ENCODE measurements around the gene NAALADL2.

The NAALADL2 gene

DNA sequence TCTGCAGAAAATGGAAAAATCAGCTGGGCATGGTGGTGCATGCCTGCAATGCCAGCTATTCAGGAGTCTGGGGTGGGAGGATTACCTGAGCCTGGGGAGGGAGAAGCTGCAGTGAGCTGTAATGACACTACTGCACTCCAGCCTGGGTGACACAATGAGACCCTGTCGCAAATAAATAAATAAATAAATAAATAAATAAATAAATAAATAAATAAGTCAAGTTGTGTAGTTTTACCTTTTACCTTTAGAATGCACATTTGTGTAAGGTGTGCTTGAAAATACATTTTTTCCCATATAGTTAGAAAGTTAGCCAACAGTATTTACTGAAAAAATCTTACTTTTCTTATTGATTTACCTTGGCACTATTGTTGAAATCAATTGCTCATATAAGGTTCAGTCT lies 515.6 kb downstream of the NAALADL2 start:
- Mint-ChIP-seq H3K27me3 (no peaks in the 10 kb centered on the region), H3K36me3 (no peaks in the 10 kb centered on the region), H3K27ac (no peak overlapping the region), H3K4me1 (no peaks in the 10 kb centered on the region), H3K4me3 (no peak overlapping the region), H3K9me3 (peaks cover 2% of the 10 kb centered on the region)
- CTCF ChIA-PET = no interaction called here
- no peak for DNase-seq

GRCh38 chr3:175378348-175378747 lies 519.2 kb downstream of the NAALADL2 start:
- CTCF ChIA-PET = no interaction called here
- no peak for DNase-seq
- no peaks in the 10 kb centered on the region for H3K27me3 Mint-ChIP-seq
- H3K27ac Mint-ChIP-seq = no peak overlapping the region
- no peaks in the 10 kb centered on the region for H3K36me3 Mint-ChIP-seq
- H3K4me1 Mint-ChIP-seq = no peaks in the 10 kb centered on the region
- H3K9me3 Mint-ChIP-seq = peaks cover 2% of the 10 kb centered on the region
- H3K4me3 Mint-ChIP-seq = no peak overlapping the region

DNA sequence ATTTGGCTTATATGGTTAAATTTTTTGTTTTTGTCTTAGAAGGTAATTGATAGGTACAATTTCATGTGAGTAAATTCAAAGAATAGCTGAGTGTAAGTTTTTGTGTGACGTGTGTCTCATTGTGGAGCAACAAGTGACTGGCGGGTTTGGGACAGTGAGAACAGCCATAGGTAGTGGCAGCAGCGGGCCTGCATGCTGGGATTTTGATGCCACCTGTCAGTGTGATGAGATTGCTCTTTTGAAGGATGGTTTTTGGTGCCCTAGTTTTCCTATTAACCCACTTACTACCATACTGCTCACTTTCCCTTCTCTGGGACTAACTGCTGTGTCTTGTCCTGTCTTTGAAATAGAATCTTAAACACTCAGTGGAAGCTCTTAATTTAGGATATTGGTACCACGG lies 522.6 kb downstream of the NAALADL2 start:
- CTCF ChIA-PET = no interaction called here
- H3K36me3 Mint-ChIP-seq = no peaks in the 10 kb centered on the region
- H3K27ac Mint-ChIP-seq = no peak overlapping the region
- no peak for DNase-seq
- H3K9me3 Mint-ChIP-seq = peaks cover 2% of the 10 kb centered on the region
- no peak overlapping the region for H3K4me3 Mint-ChIP-seq
- no peaks in the 10 kb centered on the region for H3K4me1 Mint-ChIP-seq
- H3K27me3 Mint-ChIP-seq = no peaks in the 10 kb centered on the region

- H3K4me1 Mint-ChIP-seq = no peaks in the 10 kb centered on the region
- DNase-seq = no peak
- H3K27ac Mint-ChIP-seq = no peak overlapping the region
- H3K4me3 Mint-ChIP-seq = no peak overlapping the region
- H3K36me3 Mint-ChIP-seq = no peaks in the 10 kb centered on the region
- H3K9me3 Mint-ChIP-seq = peaks cover under 1% of the 10 kb centered on the region
- CTCF ChIA-PET = no interaction called here
- H3K27me3 Mint-ChIP-seq = no peaks in the 10 kb centered on the region
Observed at GRCh38 chr3:175383371-175383770, 524.2 kb downstream of the NAALADL2 start.

DNA sequence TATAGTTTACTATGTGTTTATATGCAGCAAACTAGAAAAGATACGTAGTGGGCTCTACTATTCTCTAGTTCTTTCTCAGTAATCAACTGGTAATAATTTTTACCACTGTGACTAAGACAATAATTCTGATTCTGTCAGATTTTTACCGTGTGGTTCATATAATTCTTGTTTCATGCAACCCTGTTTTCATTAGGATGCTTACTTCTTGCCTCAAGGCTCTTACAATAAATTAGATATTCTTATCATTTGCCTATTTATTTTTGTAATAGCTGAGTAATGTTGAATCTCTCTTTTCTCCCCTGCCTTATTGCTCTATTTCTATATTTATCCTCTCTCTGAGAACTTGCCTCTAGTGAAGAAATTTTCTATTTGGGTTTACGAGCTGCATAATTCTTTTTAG lies 524.7 kb downstream of the NAALADL2 start:
- no peak overlapping the region for H3K4me3 Mint-ChIP-seq
- no peaks in the 10 kb centered on the region for H3K27me3 Mint-ChIP-seq
- H3K36me3 Mint-ChIP-seq = no peaks in the 10 kb centered on the region
- no peak overlapping the region for H3K27ac Mint-ChIP-seq
- H3K9me3 Mint-ChIP-seq = no peaks in the 10 kb centered on the region
- CTCF ChIA-PET = no interaction called here
- no peak for DNase-seq
- no peaks in the 10 kb centered on the region for H3K4me1 Mint-ChIP-seq

DNA sequence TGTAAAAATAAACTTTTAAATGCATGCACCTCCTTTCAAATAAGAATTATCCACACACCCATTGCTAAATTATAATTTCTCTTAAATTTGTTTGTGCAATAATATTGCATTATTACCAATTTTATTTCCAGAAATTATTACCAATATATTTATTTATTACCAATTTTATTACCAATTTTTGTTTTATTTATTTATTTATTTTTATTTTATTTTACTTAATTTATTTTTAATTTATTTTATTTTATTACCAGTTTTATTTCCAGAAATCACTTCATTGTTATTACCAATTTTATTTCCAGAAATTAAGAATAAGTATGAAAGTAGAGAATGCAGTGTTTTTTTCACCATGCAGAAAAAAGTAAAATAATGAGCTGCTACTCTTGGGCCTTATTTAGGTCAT lies 525.4 kb downstream of the NAALADL2 start:
- no peaks in the 10 kb centered on the region for H3K36me3 Mint-ChIP-seq
- no peak overlapping the region for H3K4me3 Mint-ChIP-seq
- H3K27ac Mint-ChIP-seq = no peak overlapping the region
- CTCF ChIA-PET = no interaction called here
- no peaks in the 10 kb centered on the region for H3K27me3 Mint-ChIP-seq
- no peak for DNase-seq
- no peaks in the 10 kb centered on the region for H3K9me3 Mint-ChIP-seq
- no peaks in the 10 kb centered on the region for H3K4me1 Mint-ChIP-seq

DNA sequence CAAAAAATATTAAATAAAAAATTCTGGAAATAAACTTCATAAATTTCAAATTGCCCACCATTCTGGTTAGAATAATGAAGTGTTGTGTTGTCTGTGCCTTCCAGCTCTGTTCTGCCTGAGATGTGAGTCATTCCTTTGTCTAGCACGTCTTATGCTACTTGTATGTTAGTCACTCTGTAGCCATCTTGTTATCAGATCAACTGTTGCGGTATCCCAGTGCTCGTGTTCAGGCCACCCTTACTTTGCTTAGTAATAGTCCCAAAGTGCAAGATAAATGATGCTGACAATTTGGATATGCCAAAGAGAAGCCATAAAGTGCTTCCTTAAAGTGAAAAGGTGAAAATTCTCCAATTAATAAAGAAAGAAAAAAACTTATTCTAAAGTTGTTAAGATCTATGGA lies 527.5 kb downstream of the NAALADL2 start:
- CTCF ChIA-PET = no interaction called here
- H3K4me1 Mint-ChIP-seq = no peaks in the 10 kb centered on the region

GRCh38 chr3:175389560-175389959 lies 530.4 kb downstream of the NAALADL2 start:
- no peak overlapping the region for H3K27ac Mint-ChIP-seq
- H3K27me3 Mint-ChIP-seq = no peaks in the 10 kb centered on the region
- CTCF ChIA-PET = no interaction called here
- H3K4me3 Mint-ChIP-seq = no peak overlapping the region
- H3K9me3 Mint-ChIP-seq = peaks cover 2% of the 10 kb centered on the region
- no peak for DNase-seq
- H3K36me3 Mint-ChIP-seq = no peaks in the 10 kb centered on the region
- no peaks in the 10 kb centered on the region for H3K4me1 Mint-ChIP-seq

More for the DNA sequence above, 527.5 kb downstream of the NAALADL2 start:
- Mint-ChIP-seq H3K9me3 (no peaks in the 10 kb centered on the region), H3K27me3 (no peaks in the 10 kb centered on the region), H3K27ac (no peak overlapping the region), H3K4me3 (no peak overlapping the region), H3K36me3 (no peaks in the 10 kb centered on the region)
- DNase-seq = no peak

DNA sequence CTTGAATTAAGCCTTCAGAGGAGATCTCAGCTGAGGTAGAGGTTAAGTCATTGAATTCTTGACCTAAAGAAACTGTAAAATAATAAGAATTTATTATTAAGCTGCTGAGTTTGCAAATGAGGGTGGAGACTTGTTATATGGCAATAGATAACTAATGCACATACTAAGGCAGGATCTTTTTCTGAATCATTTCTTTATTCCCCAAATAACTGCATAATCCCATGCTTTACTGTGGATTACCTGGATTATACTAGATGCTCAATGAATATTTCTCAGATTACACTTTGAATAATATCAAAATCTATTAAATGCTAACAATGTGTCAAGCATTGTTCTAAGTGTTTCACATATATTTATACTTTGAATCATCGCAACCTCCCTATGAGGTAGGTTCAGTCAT lies 532.5 kb downstream of the NAALADL2 start:
- CTCF ChIA-PET = no interaction called here
- Mint-ChIP-seq H3K4me3 (no peak overlapping the region), H3K27me3 (no peaks in the 10 kb centered on the region), H3K9me3 (peaks cover 2% of the 10 kb centered on the region), H3K27ac (no peak overlapping the region), H3K36me3 (no peaks in the 10 kb centered on the region), H3K4me1 (no peaks in the 10 kb centered on the region)
- no peak for DNase-seq

GRCh38 chr3:175392653-175393052 lies 533.5 kb downstream of the NAALADL2 start:
- CTCF ChIA-PET = no interaction called here
- H3K4me1 Mint-ChIP-seq = no peaks in the 10 kb centered on the region
- H3K27ac Mint-ChIP-seq = no peak overlapping the region

GRCh38 chr3:175397372-175397771 lies 538.2 kb downstream of the NAALADL2 start:
- no peaks in the 10 kb centered on the region for H3K4me1 Mint-ChIP-seq
- no peaks in the 10 kb centered on the region for H3K27me3 Mint-ChIP-seq
- no peak overlapping the region for H3K27ac Mint-ChIP-seq

More at GRCh38 chr3:175392653-175393052, 533.5 kb downstream of the NAALADL2 start:
- no peaks in the 10 kb centered on the region for H3K27me3 Mint-ChIP-seq
- peaks cover 2% of the 10 kb centered on the region for H3K9me3 Mint-ChIP-seq
- DNase-seq = no peak
- no peak overlapping the region for H3K4me3 Mint-ChIP-seq
- H3K36me3 Mint-ChIP-seq = no peaks in the 10 kb centered on the region

DNA sequence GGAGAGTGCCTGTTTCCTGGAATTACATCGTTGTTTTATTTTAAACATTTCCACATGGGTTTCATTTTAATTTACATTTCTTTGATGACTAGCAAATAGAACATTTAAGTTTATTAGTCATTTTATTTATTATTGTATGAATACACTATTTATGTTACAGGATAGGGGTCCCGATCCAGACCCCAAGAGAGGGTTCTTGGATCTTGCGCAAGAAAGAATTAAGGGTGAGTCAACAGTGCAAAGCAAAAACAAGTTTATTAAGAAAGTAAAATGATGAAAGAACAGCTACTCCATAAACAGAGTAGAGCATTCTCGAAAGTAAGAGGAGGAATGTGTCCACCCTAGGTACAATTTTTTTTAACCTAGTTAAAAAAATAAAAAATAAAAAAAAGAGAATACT lies 539.5 kb downstream of the NAALADL2 start:
- Mint-ChIP-seq H3K27ac (no peak overlapping the region), H3K4me3 (no peak overlapping the region), H3K27me3 (no peaks in the 10 kb centered on the region), H3K9me3 (peaks cover 1% of the 10 kb centered on the region), H3K4me1 (no peaks in the 10 kb centered on the region), H3K36me3 (no peaks in the 10 kb centered on the region)
- no peak for DNase-seq
- CTCF ChIA-PET = no interaction called here

More at GRCh38 chr3:175397372-175397771, 538.2 kb downstream of the NAALADL2 start:
- no peak for DNase-seq
- Mint-ChIP-seq H3K4me3 (no peak overlapping the region), H3K9me3 (peaks cover 3% of the 10 kb centered on the region), H3K36me3 (no peaks in the 10 kb centered on the region)
- CTCF ChIA-PET = no interaction called here

- Mint-ChIP-seq H3K9me3 (peaks cover 1% of the 10 kb centered on the region), H3K36me3 (no peaks in the 10 kb centered on the region), H3K27ac (no peak overlapping the region), H3K27me3 (no peaks in the 10 kb centered on the region), H3K4me1 (no peaks in the 10 kb centered on the region), H3K4me3 (no peak overlapping the region)
- DNase-seq = no peak
- CTCF ChIA-PET = no interaction called here
Observed at GRCh38 chr3:175399156-175399840, 540.2 kb downstream of the NAALADL2 start.

GRCh38 chr3:175404027-175404426 lies 544.9 kb downstream of the NAALADL2 start:
- Mint-ChIP-seq H3K4me3 (no peak overlapping the region), H3K9me3 (peaks cover 1% of the 10 kb centered on the region), H3K4me1 (no peaks in the 10 kb centered on the region), H3K27ac (no peak overlapping the region), H3K27me3 (no peaks in the 10 kb centered on the region), H3K36me3 (no peaks in the 10 kb centered on the region)
- no peak for DNase-seq
- CTCF ChIA-PET = no interaction called here

GRCh38 chr3:175404621-175405020 lies 545.5 kb downstream of the NAALADL2 start:
- Mint-ChIP-seq H3K4me3 (no peak overlapping the region), H3K27ac (no peak overlapping the region), H3K9me3 (peaks cover 1% of the 10 kb centered on the region), H3K27me3 (no peaks in the 10 kb centered on the region), H3K36me3 (no peaks in the 10 kb centered on the region), H3K4me1 (no peaks in the 10 kb centered on the region)
- DNase-seq = no peak
- CTCF ChIA-PET = no interaction called here

DNA sequence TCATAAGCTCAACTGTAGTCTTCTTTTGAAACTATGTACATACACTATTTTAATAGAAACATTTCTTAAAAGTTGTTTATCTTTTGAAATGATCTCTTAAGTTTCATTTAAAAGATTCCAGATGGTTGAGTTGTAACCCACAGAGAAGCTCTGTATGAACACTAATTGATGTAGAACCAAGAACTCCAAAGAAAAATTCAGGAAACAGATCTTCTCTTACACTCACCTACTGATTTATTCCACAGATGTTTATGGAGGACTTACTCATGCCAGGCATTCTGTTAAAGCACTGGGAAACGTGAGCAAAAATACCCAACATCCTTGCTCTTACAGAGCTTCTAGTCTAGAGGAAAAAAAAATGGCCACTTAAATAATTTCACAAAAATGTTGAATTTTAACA lies 551.1 kb downstream of the NAALADL2 start:
- Mint-ChIP-seq H3K4me3 (no peak overlapping the region), H3K9me3 (peaks cover 2% of the 10 kb centered on the region), H3K36me3 (no peaks in the 10 kb centered on the region), H3K4me1 (no peaks in the 10 kb centered on the region), H3K27ac (no peak overlapping the region), H3K27me3 (no peaks in the 10 kb centered on the region)
- no peak for DNase-seq
- CTCF ChIA-PET = no interaction called here

Data from activated naive CD4-positive, alpha-beta T cell treated with anti-CD3 and anti-CD28 coated beads, Interleukin-2, amount 10 ng/mL, durations not matched to agents 7 days and 5 days (primary cell).